HCT116 (cell line): Measurements from ENCODE around the gene UAP1L1. TPM values are rescaled to one million over a fixed set of nuclear protein-coding genes. Genes with fewer than 3 reads are reported as not detected.

Experiments
- ATAC-seq: fragments of 200-7000 bp; cut with Tn5 transposase; 2 replicates; pipeline ENCODE4 v1.9.1; 2020; ENCODE audit warnings: mild to moderate bottlenecking, moderate library complexity
- BruUV-seq: library from RNA; stranded (reverse); fragments of 400-500 nt; replicated peaks from 2 replicates; lab custom pipeline; 2021; lab: Mats Ljungman, UMichigan
- CTCF ChIA-PET: fragments of 300-600 bp; sonication (Branson Sonifier 250); formaldehyde crosslinking; loops from one replicate; lab custom pipeline; 2021; ENCODE audit warnings: antibody characterized with exemption; lab: Charles Lee
- POLR2A ChIA-PET: fragments of 300-600, 350-600 bp; sonication (Branson Sonifier 250); formaldehyde crosslinking; loops from one replicate; lab custom pipeline; 2021; ENCODE audit warnings: antibody characterized with exemption; lab: Charles Lee
- RAD21 ChIA-PET, 2 experiments: fragments of 300-600 bp; sonication (Branson Sonifier 250); formaldehyde crosslinking; loops; one replicate each; lab custom pipeline; 2023; ENCODE audit warnings: low total read pairs in 2 of 2; ENCODE audit not compliant: uncharacterized antibody in 2 of 2, unreplicated experiment in 2 of 2, low non-redundant PET in 1 of 2; lab: Charles Lee
- DNase-seq: peaks from one replicate; pipeline ENCODE4 v3.0.0-alpha.2; 2010; ENCODE audit warnings: low read depth, low spot score
- H2AFZ ChIP-seq: fragments of 200-600 bp; shearing (Covaris generic), sonication (generic); 2 replicates; pipeline ENCODE4 v1.6.1; 2017; ENCODE audit warnings: low read depth, mixed run types, mixed read lengths, antibody characterized with exemption, low read length; ENCODE audit not compliant: poor library complexity, severe bottlenecking
- H3K27ac ChIP-seq: 2 replicates; pipeline ENCODE4 v1.5.1; 2012; ENCODE audit warnings: low read depth, low read length
- H3K27me3 ChIP-seq: fragments of 200-600 bp; sonication (generic); 2 replicates; pipeline ENCODE4 v1.6.1; 2016; ENCODE audit warnings: mixed run types, low read length, mixed read lengths; ENCODE audit not compliant: insufficient read depth
- H3K36me3 ChIP-seq, 2 experiments: fragments of 200-500 bp in 1 of 2; fragments of 200-600 bp in 1 of 2; sonication (Bioruptor generic) in 1 of 2; sonication (generic) in 1 of 2; 2 replicates each; pipeline versions ENCODE4 v1.5.1 to v1.6.1; 2014 to 2016; ENCODE audit warnings: low read length in 2 of 2, inconsistent platforms in 1 of 2, mixed read lengths in 1 of 2, mixed run types in 1 of 2; ENCODE audit not compliant: insufficient read depth in 2 of 2, control insufficient read depth in 1 of 2
- H3K4me1 ChIP-seq, 2 experiments: fragments of 200-600 bp in 1 of 2; sonication (generic) in 1 of 2; 2 replicates each; pipeline versions ENCODE4 v1.5.1 to v1.6.1; 2012 to 2017; ENCODE audit warnings: low read length in 2 of 2, inconsistent platforms in 1 of 2, mild to moderate bottlenecking in 1 of 2, mixed read lengths in 1 of 2, mixed run types in 1 of 2, moderate library complexity in 1 of 2; ENCODE audit not compliant: insufficient read depth in 2 of 2, control insufficient read depth in 1 of 2
- H3K4me2 ChIP-seq: fragments of 200-600 bp; sonication (generic); 2 replicates; pipeline ENCODE4 v1.6.1; 2017; ENCODE audit warnings: mixed run types, low read length, mixed read lengths
- H3K4me3 ChIP-seq, 2 experiments: fragments of 200-600 bp in 1 of 2; sonication (generic) in 1 of 2; replicated peaks in 1 of 2; 2 replicates each; pipeline ENCODE4 v1.5.1; 2011 to 2016; ENCODE audit warnings: low read length in 2 of 2, control low read depth in 1 of 2, low read depth in 1 of 2, mild to moderate bottlenecking in 1 of 2, mixed read lengths in 1 of 2, mixed run types in 1 of 2
- H3K79me2 ChIP-seq: fragments of 200-600 bp; sonication (generic); 2 replicates; pipeline ENCODE4 v1.6.1; 2017; ENCODE audit warnings: mild to moderate bottlenecking, mixed run types, low read length, moderate library complexity, mixed read lengths; ENCODE audit not compliant: insufficient read depth
- H3K9ac ChIP-seq: fragments of 200-600 bp; sonication (generic); 2 replicates; pipeline ENCODE4 v1.6.1; 2016; ENCODE audit warnings: low read length, mixed read lengths
- H3K9me2 ChIP-seq: fragments of 200-600 bp; sonication (generic), shearing (Covaris generic); 2 replicates; pipeline ENCODE4 v1.6.1; 2017; ENCODE audit warnings: mixed run types, mild to moderate bottlenecking, moderate library complexity; ENCODE audit not compliant: insufficient read depth
- H3K9me3 ChIP-seq, 2 experiments: fragments of 200-500 bp in 1 of 2; fragments of 200-600 bp in 1 of 2; sonication (Bioruptor generic) in 1 of 2; sonication (generic) in 1 of 2; 2 replicates each; pipeline ENCODE4 v1.6.1; 2014 to 2017; ENCODE audit warnings: low read length in 2 of 2, mixed read lengths in 2 of 2, inconsistent platforms in 1 of 2, low read depth in 1 of 2, mild to moderate bottlenecking in 1 of 2, mixed run types in 1 of 2, moderate library complexity in 1 of 2; ENCODE audit not compliant: control insufficient read depth in 1 of 2, insufficient read depth in 1 of 2
- H4K20me1 ChIP-seq: fragments of 200-600 bp; sonication (generic), shearing (Covaris generic); 2 replicates; pipeline ENCODE4 v1.6.1; 2017; ENCODE audit warnings: mixed run types, mild to moderate bottlenecking, moderate library complexity; ENCODE audit not compliant: insufficient read depth
- CEBPB ChIP-seq: IDR thresholded peaks from 2 replicates; pipeline ENCODE4 v1.6.1; 2012; ENCODE audit warnings: low read depth
- EGR1 ChIP-seq: IDR thresholded peaks from 2 replicates; pipeline ENCODE4 v1.6.1; 2012; ENCODE audit warnings: low read depth
- ELF1 ChIP-seq: IDR thresholded peaks from 2 replicates; pipeline ENCODE4 v1.6.1; 2012; ENCODE audit warnings: low read depth, borderline replicate concordance
- EZH2 ChIP-seq: fragments of 200-600 bp; sonication (generic); IDR thresholded peaks from 2 replicates; pipeline ENCODE4 v1.6.1; 2017; ENCODE audit warnings: antibody characterized with exemption, mixed run types
- FOSL1 ChIP-seq: IDR thresholded peaks from 2 replicates; pipeline ENCODE4 v1.6.1; 2012; ENCODE audit warnings: low read depth
- POLR2A ChIP-seq: IDR thresholded peaks from 2 replicates; pipeline ENCODE4 v1.7.0; 2011; ENCODE audit warnings: borderline replicate concordance; ENCODE audit not compliant: insufficient read depth, insufficient read length; ENCODE audit errors: extremely low read depth
- SP1 ChIP-seq: IDR thresholded peaks from 2 replicates; pipeline ENCODE4 v1.6.1; 2012; ENCODE audit warnings: low read depth
- SRF ChIP-seq: IDR thresholded peaks from 2 replicates; pipeline ENCODE4 v1.6.1; 2012; ENCODE audit warnings: low read depth
- TCF7L2 ChIP-seq: IDR thresholded peaks from 2 replicates; pipeline ENCODE4 v1.7.0; 2011; ENCODE audit warnings: borderline replicate concordance, inconsistent platforms; ENCODE audit not compliant: insufficient read depth, insufficient read length; ENCODE audit errors: extremely low read depth
- ZNF274 ChIP-seq: fragments of 200-500 bp; sonication (Bioruptor generic); IDR thresholded peaks from 2 replicates; pipeline ENCODE4 v1.6.1; 2014; ENCODE audit warnings: mild to moderate bottlenecking, low read depth, low read length, inconsistent platforms
- intact Hi-C: fragments of 100-400 bp; cut with micrococcal nuclease; formaldehyde crosslinking; loops from 2 replicates; pipeline ENCODE4 v1.10.0; 2022
- total RNA-seq: library from RNA; stranded (reverse); gene quantifications from one replicate; pipeline ENCODE4 v1.2.1, GENCODE V29; 2021; ENCODE audit not compliant: unreplicated experiment
- TF ChIP-seq, protein P1 (sequence below): IDR thresholded peaks from 2 replicates; pipeline ENCODE4 v1.6.1; 2011; ENCODE audit warnings: mild to moderate bottlenecking, low read length, moderate library complexity; ENCODE audit not compliant: insufficient replicate concordance; ENCODE audit errors: extremely low read depth

The UAP1L1 gene
- total RNA-seq, 1 experiment from 2014 or later = 11.0 TPM

DNA sequence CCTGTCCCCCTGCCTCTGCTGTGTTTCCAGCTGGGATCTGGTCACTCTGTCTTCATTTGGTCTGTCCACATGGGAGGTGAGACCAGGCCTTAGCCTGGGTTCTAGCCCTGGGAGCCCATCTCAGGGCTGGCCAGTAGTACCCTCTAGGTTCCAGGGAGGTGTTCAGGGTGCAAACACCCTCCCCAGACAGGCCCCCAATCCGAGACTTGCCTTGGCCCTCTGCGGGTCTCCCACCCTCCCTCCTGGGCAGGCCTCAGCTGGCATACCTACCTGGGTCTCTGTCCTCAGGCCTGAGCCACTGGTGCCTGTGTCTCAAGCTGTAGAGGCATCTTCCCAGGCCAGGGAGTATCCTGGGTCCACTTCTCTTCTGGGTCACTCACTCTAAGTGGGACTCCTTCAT is 6.0 kb upstream of the UAP1L1 start:
- Histone ChIP-seq H3K79me2 (peaks cover 38% of the 10 kb centered on the region), H2AFZ (no peak overlapping the region), H3K27ac (peak overlapping the region; percentile 64), H3K9me2 (no peaks in the 10 kb centered on the region), H3K27me3 (no peaks in the 10 kb centered on the region), H4K20me1 (no peaks in the 10 kb centered on the region; the same call in 1 of the 2 replicates), H3K36me3 (no peaks in the 10 kb centered on the region; a peak in 1 of 4 replicates), H3K9ac (peak overlapping the region; percentile 89), H3K4me2 (peak overlapping the region; percentile 93), H3K4me1 (peaks cover 24 to 42% of the 10 kb centered on the region in 2 experiments), H3K9me3 (no peaks in the 10 kb centered on the region), H3K4me3 (peak overlapping the region; percentile 80 to 82)
- DNase-seq = no peak
- ChIA-PET CTCF (interaction anchor here (1.5 to 4.7 kb wide), 6 partner anchors 14 to 156 kb away, joined by 6 to 49 read pairs (median 12); partner anchors contain the start of genes MAN1B1, NPDC1 and RNF224), POLR2A (interaction anchor here (0.9 to 5.1 kb wide), 2 partner anchors 14 to 169 kb away, joined by 4 to 43 read pairs; partner anchors contain the start of genes MAN1B1 and TUBB4B), RAD21 (interaction anchor here in 1 of 2 experiments (0.5 kb wide), 1 partner anchor 80 kb away, joined by 11 read pairs; no protein-coding TSS in a partner anchor)
- BruUV-seq = no TSS peak
- intact Hi-C loops = no loop called here
- TF ChIP-seq SRF = no peak
- TF ChIP-seq POLR2A = peak; percentile 8
- ATAC-seq = no peak

DNA sequence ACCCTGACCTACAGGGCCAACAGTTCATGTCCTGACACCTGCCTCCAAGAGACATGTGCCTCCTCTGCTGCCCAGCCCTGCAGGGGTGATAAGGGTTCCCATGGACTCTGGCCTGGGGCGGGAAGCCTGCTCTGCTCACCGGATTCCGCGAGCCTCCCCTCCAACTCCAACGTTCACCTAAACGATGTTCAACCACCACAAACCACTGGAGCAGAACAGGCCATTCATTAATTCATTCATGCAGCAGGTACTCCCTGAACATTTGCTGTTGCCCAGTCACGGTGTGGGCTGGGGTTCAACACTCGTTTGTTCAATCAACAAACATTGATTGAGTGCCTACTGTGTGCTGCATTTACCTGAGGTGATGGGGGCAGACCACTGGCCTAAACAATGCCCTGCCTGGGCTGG is 3.3 kb upstream of the UAP1L1 start:
- Histone ChIP-seq H3K9me2 (no peaks in the 10 kb centered on the region), H3K9ac (no peak overlapping the region), H3K4me2 (no peak overlapping the region), H3K27ac (no peak overlapping the region), H3K27me3 (no peaks in the 10 kb centered on the region), H3K4me1 (peaks cover 20 to 46% of the 10 kb centered on the region in 2 experiments), H4K20me1 (no peaks in the 10 kb centered on the region), H3K4me3 (no peak overlapping the region), H3K79me2 (peaks cover 15% of the 10 kb centered on the region), H2AFZ (no peak overlapping the region), H3K36me3 (0 out of 4 replicates have a peak, but pooled peaks cover 0 to 4% of the 10 kb centered on the region in 2 experiments), H3K9me3 (no peaks in the 10 kb centered on the region)
- BruUV-seq = no TSS peak
- TF ChIP-seq ELF1 = no peak
- TF ChIP-seq CEBPB = no peak
- TF ChIP-seq EGR1 = no peak
- no peak for TF ChIP-seq TCF7L2
- no peak for TF ChIP-seq EZH2
- TF ChIP-seq, protein P1, sequence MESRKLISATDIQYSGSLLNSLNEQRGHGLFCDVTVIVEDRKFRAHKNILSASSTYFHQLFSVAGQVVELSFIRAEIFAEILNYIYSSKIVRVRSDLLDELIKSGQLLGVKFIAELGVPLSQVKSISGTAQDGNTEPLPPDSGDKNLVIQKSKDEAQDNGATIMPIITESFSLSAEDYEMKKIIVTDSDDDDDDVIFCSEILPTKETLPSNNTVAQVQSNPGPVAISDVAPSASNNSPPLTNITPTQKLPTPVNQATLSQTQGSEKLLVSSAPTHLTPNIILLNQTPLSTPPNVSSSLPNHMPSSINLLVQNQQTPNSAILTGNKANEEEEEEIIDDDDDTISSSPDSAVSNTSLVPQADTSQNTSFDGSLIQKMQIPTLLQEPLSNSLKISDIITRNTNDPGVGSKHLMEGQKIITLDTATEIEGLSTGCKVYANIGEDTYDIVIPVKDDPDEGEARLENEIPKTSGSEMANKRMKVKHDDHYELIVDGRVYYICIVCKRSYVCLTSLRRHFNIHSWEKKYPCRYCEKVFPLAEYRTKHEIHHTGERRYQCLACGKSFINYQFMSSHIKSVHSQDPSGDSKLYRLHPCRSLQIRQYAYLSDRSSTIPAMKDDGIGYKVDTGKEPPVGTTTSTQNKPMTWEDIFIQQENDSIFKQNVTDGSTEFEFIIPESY = no peak
- no peak for TF ChIP-seq SP1
- no peak for TF ChIP-seq FOSL1
- TF ChIP-seq ZNF274 = no peak
- intact Hi-C loops = no loop called here
- ATAC-seq (no peak), DNase-seq (no peak)
- ChIA-PET RAD21 (no interaction called here), POLR2A (no interaction called here), CTCF (no interaction called here)
